Measurements from ENCODE around the gene CYP3A4.
"Not testable (repeated sequence)": the region's sequence is repeated elsewhere in the genome, so short reads cannot be mapped to it uniquely, and the experiment has no call there.

GRCh38 chr7:99803118-99803517, 19.1 kb upstream of the CYP3A4 start:
- TF ChIP-seq NFXL1 (CRISPR knock-in tag; IDR thresholded peaks at IDR 0.05); ZNF436 (CRISPR knock-in tag; IDR thresholded peaks at IDR 0.05); REST (IDR thresholded peaks at IDR 0.05; ENCODE audit: borderline replicate concordance); REST (CRISPR knock-in tag; IDR thresholded peaks at IDR 0.05; ENCODE audit: low read depth); NFE2L1 (tag; IDR thresholded peaks at IDR 0.05; ENCODE audit: borderline replicate concordance, low read depth); GABPA (tag; conservative IDR thresholded peaks at IDR 0.05; ENCODE audit: low read depth); CTCF (IDR thresholded peaks at IDR 0.05 in 2 of 3, conservative IDR thresholded peaks at IDR 0.05 in 1 of 3; ENCODE audit: insufficient read depth in 2 of 3, low read depth in 1 of 3, low read length in 3 of 3); MAZ (CRISPR knock-in tag; conservative IDR thresholded peaks at IDR 0.05 in 1 of 2, IDR thresholded peaks at IDR 0.05 in 1 of 2): not testable (repeated sequence)

All from K562 (cell line).